ENCODE measurements around the gene TAS2R43. TPM values are rescaled to one million over a fixed set of nuclear protein-coding genes. Genes with fewer than 3 reads are reported as not detected.
"Not testable (repeated sequence)": the region's sequence is repeated elsewhere in the genome, so short reads cannot be mapped to it uniquely, and the experiment has no call there.

The TAS2R43 gene, protein sequence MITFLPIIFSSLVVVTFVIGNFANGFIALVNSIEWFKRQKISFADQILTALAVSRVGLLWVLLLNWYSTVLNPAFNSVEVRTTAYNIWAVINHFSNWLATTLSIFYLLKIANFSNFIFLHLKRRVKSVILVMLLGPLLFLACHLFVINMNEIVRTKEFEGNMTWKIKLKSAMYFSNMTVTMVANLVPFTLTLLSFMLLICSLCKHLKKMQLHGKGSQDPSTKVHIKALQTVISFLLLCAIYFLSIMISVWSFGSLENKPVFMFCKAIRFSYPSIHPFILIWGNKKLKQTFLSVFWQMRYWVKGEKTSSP
- total RNA-seq (2014; rRNA removed; shearing (Covaris generic); ENCODE audit: low replicate concordance) = not detected in 2 replicates

DNA sequence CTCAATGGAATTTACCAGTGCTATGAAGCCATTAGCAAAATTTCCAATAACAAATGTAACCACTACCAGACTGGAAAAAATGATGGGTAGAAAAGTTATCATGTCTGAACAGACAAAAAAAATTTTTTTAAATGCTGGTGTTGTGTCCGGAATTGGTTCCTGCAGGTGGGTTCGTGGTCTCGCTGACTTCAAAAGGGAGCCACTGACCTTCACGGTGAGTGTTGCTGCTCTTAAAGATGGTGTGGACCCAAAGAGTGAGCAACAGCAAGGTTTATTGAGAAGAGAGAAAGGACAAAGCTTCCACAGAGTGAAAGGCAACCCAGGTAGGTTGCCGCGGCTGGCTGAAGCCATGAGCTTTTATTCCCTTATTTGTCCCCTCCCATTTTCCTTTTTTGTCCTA lies at the start of gene TAS2R43:
TSS of gene TAS2R43 (minus strand) at position 186 of the 400 bp plus-strand sequence. CDS start at position 102, 84 bp downstream.
- DNase-seq (ENCODE audit: low read depth) = no peak
- in situ Hi-C loops (cut with HindIII; ENCODE audit: low pct_unique_long_range_greater_than_20kb, low sequenced_read_pairs) = no loop called here

DNA sequence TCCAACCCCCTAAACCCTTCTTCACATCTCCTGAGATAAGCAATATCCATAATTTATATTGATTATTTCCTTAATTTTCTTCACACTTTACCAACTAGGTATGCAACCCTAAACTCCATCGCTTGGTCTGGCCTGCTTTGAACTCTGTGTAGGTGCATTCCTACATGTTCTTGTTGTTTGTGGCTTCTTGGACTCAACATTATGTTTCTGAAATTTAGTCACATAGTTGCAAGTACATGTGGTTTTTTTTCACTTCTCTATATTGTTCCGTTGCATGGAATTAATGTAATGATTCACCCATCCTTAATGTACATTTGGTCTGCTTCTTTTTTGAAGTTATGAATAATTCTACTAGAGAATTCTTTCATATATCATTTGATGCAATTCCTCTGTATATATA lies 44.0 kb upstream of the TAS2R43 start:
- in situ Hi-C loops (cut with HindIII; ENCODE audit: low pct_unique_long_range_greater_than_20kb, low sequenced_read_pairs) = no loop called here
- DNase-seq (ENCODE audit: low read depth) = no peak

DNA sequence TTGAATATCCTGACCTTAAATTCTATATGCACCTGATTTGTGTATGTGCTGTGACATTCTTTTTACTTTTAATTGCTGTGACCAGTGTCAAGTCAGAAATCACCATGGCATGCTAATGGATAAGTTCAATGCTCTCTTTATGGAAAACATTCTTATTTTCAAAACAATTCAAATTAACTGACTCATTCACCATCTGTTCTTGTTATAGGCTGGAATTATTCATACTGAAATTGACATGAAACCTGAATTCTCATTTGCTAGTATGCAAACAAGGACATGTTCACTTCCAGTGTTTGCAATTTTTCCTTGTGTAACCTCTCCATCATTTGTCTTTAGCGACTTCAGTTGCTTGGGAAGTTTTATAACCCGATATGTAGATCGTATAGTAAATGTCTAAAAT lies 42.2 kb upstream of the TAS2R43 start, which contains the start of gene TAS2R30:
TSS of gene TAS2R30 (minus strand) at position 340 of the 400 bp plus-strand sequence. CDS start 400 bp downstream, outside the sequence.
- DNase-seq (ENCODE audit: low read depth) = no peak

DNA sequence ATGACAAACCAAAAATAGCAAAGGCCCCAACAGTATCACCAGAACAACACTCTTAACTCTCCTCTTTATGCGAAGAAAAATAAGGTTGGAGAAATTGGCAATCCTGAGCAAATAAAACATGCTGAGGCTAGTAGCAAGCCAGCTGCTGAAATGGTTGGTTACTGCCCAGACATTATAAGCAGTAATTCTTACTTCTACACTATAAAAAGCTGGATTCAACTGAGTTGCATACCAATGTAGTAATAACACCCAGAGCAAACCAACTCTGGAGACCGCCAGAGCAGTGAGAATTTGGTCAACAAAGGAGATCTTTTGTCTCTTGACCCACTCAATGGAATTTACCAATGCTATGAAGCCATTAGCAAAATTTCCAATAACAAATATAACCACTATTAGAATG lies 41.7 kb upstream of the TAS2R43 start:
- in situ Hi-C loops (cut with HindIII; ENCODE audit: low pct_unique_long_range_greater_than_20kb, low sequenced_read_pairs) = no loop called here
- DNase-seq (ENCODE audit: low read depth) = no peak

More for the DNA sequence above, 42.2 kb upstream of the TAS2R43 start, which contains the start of gene TAS2R30:
- in situ Hi-C loops (cut with HindIII; ENCODE audit: low pct_unique_long_range_greater_than_20kb, low sequenced_read_pairs) = no loop called here

DNA sequence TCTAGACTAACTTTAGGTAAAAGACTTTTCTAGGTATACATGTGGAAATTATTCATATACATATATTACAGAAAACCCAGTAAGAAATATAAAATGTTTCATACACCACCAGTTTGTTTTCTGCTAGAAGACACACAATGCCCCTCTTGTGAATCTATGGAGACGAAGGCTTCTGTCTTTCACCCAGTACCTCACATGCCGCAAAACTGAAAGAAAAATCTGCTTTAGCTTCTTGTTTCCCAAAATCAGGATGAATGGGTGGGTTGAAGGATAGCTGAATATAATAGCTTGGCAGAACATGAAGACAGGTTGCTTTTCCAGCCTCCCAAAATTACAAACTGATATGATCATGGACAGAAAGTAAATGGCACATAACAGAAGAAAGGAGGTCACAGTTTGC lies 41.0 kb upstream of the TAS2R43 start:
- DNase-seq (ENCODE audit: low read depth) = no peak
- in situ Hi-C loops (cut with HindIII; ENCODE audit: low pct_unique_long_range_greater_than_20kb, low sequenced_read_pairs) = no loop called here

DNA sequence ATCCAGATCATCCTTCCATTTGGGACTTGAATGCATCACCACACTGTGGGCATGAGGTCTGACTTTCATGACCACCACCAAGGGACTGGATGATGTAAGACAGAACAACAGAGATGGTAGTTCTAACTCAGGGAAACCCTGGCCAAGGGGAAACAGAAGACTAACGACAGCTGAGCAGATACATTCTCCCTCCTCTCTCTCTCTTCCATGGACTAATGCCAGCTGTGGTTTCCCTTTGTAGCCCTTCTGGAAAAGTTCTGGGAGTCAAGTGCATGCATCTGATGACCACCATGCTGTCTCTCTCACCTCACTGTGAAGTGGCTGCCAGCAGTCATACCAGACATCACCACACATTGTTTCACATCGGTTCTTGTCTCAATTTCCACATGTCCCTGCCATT lies 38.9 kb upstream of the TAS2R43 start:
- in situ Hi-C loops (cut with HindIII; ENCODE audit: low pct_unique_long_range_greater_than_20kb, low sequenced_read_pairs) = no loop called here
- DNase-seq (ENCODE audit: low read depth) = no peak

DNA sequence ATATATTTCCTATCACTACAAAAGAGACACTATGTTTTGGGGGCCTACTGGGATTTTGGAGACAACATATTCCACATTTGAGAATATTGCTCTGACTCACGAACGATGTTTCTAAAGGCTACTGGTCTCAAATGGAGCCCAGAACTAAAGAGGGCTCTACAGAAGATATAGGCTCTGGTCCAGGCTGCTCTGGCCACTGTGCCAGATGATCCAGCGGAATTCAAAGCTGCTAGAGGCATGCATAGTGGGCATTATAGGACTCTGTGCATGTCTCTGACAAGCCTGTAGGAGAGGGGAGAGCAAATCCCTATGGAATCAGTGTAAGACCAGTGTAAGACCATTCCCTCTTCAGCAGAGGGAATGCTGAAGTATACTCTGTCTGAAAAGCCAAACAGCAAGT lies 38.3 kb upstream of the TAS2R43 start:
- in situ Hi-C loops (cut with HindIII; ENCODE audit: low pct_unique_long_range_greater_than_20kb, low sequenced_read_pairs) = no loop called here
- DNase-seq (ENCODE audit: low read depth) = no peak

DNA sequence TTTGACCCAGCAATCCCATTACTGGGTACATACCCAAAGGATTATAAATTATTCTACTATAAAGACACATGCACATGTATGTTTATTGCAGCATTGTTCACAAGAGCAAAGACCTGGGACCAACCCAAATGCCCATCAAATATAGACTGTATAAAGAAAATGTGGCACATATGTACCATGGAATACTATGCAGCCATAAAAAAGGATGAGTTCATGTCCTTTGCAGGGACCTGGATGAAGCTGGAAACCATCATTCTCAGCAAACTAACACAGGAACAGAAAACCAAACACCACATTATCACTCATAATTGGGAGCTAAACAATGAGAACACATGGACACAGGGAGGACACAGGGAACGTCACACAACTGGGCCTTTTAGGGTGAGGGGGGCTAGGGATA lies 22.0 kb upstream of the TAS2R43 start:
- in situ Hi-C loops (cut with HindIII; ENCODE audit: low pct_unique_long_range_greater_than_20kb, low sequenced_read_pairs); DNase-seq (ENCODE audit: low read depth): not testable (repeated sequence)

DNA sequence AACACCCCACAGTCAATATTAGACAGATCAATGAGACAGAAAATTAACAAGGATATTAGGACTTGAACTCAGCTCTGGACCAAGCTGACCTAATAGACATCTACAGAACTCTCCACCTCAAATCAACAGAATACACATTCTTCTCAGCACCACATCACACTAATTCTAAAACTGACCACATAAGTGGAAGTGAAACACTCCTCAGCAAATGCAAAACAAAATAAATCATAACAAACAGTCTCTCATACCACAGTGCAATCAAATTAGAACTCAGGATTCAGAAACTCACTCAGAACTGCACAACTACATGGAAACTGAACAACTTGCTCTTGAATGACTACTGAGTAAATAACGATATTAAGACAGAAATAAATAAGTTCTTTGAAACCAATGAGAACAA lies 19.1 kb upstream of the TAS2R43 start:
- DNase-seq (ENCODE audit: low read depth); in situ Hi-C loops (cut with HindIII; ENCODE audit: low pct_unique_long_range_greater_than_20kb, low sequenced_read_pairs): not testable (repeated sequence)

DNA sequence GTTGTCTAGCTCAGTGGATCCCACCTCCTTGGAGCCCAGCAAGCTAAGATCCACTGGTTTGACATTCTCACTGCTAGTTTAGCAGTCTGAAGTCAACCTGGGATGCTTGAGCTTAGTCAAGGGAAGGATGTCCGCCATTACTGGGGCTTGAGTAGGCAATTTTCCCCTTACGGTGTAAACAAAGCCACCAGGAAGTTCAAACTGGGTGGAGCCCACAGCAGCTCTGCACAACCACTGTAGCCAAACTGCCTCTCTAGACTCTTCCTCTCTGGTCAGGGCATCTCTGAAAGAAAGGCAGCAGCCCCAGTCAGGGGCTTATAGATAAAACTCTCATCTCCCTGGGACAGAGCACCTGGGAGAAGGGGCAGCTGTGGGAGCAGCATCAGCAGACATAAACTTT lies 16.7 kb upstream of the TAS2R43 start:
- DNase-seq (ENCODE audit: low read depth) = no peak
- in situ Hi-C loops (cut with HindIII; ENCODE audit: low pct_unique_long_range_greater_than_20kb, low sequenced_read_pairs) = no loop called here

DNA sequence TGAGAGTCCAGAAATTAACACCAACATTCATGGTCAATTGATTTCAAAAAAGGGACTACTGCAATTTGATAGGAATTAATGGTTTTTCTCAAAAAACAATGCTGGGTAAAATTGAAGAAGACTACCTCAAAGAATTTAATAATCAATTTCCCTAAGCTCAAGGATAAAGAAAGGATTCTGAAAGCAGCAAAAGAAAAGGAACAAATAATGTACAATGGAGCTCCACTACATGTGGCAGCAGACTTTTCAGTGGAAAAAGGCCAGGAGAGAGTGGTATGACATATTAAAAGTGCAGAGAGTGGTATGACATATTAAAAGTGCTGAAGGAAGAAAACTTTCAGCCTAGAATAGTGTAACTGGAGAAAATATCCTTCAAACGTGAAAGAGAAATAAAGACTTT lies 15.6 kb upstream of the TAS2R43 start:
- no peak for DNase-seq (ENCODE audit: low read depth)
- in situ Hi-C loops (cut with HindIII; ENCODE audit: low pct_unique_long_range_greater_than_20kb, low sequenced_read_pairs) = no loop called here

DNA sequence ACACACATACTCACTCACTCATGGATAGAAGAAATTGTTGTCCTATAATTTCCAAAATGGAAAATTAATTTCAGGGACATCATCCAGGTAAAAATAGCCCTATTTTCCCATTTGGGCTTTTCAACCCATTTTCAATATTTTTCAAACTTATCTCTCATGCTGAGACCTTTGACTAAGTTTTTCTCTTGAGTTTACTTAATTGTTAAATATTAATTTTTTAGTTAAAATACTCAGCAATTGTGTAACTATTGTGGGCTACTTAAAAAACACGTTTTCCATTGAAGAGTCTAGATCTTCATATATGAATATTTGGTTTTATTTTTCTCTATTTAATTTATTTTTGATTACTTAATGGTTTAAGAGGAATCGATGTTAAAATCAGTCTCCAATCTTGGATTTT lies 14.2 kb upstream of the TAS2R43 start:
- in situ Hi-C loops (cut with HindIII; ENCODE audit: low pct_unique_long_range_greater_than_20kb, low sequenced_read_pairs) = no loop called here
- no peak for DNase-seq (ENCODE audit: low read depth)

DNA sequence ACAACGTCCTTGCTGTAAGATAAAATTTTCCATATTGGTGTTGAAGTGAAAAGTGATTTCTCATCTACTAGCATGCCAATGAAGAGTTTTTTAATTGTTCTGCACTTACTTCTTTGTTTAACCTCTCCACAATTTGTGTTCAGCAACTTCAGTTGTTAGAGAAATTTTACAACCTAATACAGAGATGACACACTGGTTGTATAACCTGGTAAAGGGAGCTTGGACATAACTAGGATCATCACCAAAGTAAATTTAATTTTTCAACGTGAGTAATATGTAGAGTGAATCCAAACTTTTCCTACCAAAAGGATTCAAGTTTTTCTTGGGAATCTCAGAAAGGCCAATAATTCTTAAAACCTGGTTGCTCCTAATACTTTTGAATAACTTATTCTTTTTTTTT lies 13.4 kb upstream of the TAS2R43 start:
- in situ Hi-C loops (cut with HindIII; ENCODE audit: low pct_unique_long_range_greater_than_20kb, low sequenced_read_pairs) = no loop called here

DNA sequence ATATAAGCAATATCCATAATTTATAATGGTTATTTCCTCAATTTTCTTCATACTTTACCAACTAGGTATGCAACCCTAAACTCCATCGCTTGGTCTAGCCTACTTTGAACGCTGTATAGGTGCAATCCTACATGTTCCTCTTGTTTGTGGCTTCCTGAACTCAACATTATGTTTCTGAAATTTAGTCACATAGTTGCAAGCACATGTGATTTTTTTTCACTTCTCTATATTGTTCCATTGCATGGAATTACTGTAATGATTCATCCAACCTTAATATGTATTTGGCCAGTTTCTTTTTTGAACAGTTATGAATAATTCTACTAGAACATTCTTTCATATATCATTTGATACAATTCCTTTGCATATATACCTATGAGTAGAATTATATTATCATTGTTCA lies 2.8 kb upstream of the TAS2R43 start:
- in situ Hi-C loops (cut with HindIII; ENCODE audit: low pct_unique_long_range_greater_than_20kb, low sequenced_read_pairs); DNase-seq (ENCODE audit: low read depth): not testable (repeated sequence)

More for the DNA sequence above, 13.4 kb upstream of the TAS2R43 start:
- DNase-seq (ENCODE audit: low read depth) = no peak

DNA sequence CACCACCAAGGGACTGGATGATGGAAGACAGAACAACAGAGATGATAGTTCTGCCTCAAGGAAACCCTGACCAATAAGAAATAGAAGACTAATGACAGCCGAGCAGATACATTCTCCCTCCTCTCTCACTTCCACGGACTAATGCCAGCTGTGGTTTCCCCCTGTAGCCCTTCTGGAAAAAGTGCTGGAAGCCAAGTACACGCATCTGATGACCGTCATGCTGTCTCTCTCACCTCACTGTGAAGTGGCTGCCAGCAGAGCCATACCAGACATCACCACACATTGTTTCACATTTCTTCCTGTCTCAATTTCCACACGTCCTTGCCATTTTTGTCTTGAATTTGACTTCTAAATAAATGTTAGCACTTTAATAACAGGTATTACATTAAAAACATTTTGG lies 2.9 kb downstream of the TAS2R43 start:
- in situ Hi-C loops (cut with HindIII; ENCODE audit: low pct_unique_long_range_greater_than_20kb, low sequenced_read_pairs) = no loop called here

DNA sequence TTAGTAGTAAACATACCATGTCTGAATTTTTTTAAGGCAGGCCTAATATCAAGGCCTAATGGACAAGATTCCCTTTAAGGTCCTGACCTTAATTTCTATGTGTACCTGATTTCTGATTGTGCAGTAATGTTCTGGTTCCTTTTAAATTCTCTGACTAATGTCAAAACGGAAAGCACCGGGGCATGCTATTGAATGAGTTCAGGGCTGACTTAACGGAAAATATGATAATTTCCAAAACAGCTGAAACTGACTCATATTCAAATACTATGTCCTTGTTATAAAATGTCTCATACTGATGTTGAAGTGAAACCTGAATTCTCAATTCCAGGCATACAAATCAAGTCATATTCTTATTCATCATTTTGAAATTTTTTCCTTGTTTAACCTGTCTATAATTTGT lies 6.7 kb downstream of the TAS2R43 start:
- in situ Hi-C loops (cut with HindIII; ENCODE audit: low pct_unique_long_range_greater_than_20kb, low sequenced_read_pairs) = no loop called here

More for the DNA sequence above, 2.9 kb downstream of the TAS2R43 start:
- no peak for DNase-seq (ENCODE audit: low read depth)

DNA sequence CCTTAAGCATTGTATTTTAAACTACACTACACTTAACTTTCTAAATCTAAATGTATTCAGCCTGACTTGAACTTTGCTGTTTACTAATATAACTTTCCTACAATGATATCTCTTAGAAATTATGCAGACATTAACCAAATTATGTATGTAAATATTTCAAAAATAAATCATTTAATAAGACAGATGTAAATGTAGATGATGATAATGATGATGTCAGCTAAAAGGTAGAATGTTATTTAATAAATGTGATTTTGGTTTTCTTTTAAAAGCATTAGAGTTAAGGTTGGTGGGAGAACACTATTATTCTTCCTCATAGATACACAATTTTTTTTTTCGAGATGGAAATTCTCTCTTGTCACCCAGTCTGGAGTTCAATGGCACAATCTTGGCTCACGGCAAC lies 10.1 kb downstream of the TAS2R43 start:
- DNase-seq (ENCODE audit: low read depth) = no peak
- in situ Hi-C loops (cut with HindIII; ENCODE audit: low pct_unique_long_range_greater_than_20kb, low sequenced_read_pairs) = no loop called here

More for the DNA sequence above, 6.7 kb downstream of the TAS2R43 start:
- DNase-seq (ENCODE audit: low read depth) = no peak

DNA sequence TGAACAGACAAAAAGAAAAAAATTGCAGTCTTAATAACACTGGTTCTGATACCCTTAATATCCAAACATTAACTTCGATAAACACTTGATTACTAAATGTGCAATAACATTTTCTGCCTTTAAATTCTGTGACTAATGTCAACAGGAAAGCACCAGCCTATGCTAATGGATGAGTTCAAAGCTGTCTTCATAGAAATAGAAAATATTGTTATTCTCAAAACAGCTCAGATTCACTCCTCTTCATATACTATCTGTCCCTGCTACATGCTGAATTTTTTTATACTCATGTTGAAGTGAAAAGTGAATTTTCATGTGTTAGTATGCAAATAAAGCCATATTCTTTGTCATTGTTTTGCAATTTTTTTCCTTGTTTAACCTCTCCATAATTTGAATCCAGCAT lies 13.9 kb downstream of the TAS2R43 start:
- in situ Hi-C loops (cut with HindIII; ENCODE audit: low pct_unique_long_range_greater_than_20kb, low sequenced_read_pairs) = no loop called here
- no peak for DNase-seq (ENCODE audit: low read depth)

DNA sequence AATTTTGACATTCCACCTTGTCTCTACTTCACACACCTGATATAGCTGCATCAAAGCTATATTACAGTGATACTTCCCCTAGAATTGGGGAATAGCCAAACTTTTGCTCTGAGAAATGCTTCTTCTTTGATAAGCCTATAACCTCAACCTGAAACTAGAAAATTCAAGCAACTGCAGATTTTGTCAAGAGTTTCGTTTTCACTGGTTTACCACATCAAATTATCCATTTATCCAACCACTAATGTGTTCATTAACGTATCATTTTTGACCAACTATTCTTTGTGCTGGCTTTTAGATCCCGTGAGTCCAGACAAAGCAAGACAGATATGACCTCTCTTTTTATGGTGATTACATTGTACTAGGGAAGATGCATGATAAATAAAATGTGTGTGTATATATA lies 16.5 kb downstream of the TAS2R43 start:
- in situ Hi-C loops (cut with HindIII; ENCODE audit: low pct_unique_long_range_greater_than_20kb, low sequenced_read_pairs) = no loop called here
- no peak for DNase-seq (ENCODE audit: low read depth)

DNA sequence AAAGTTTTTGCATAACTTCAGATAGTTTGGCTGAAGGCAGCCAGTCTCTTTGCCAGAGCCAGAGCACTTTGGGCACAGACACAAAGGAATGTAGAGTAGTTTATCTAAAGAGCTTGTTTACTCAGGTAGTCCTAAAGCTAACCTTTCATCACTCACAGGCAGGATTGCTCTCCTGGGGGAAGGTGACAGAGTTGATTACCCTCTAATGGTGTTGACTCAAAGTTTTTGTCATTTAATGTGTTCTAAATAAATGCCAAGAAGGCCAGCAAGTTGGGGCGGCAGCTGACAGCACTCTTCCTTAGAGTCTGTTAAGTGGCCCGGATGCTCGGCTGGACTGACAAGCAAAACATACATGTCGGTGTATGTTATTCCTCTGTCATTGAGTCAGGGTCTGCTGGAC lies 20.7 kb downstream of the TAS2R43 start:
- in situ Hi-C loops (cut with HindIII; ENCODE audit: low pct_unique_long_range_greater_than_20kb, low sequenced_read_pairs) = no loop called here
- DNase-seq (ENCODE audit: low read depth) = no peak

Measured in Caki2 (cell line).